H1 (cell line): Measurements from ENCODE around the gene SH2D5. TPM values are rescaled to one million over a fixed set of nuclear protein-coding genes. Genes with fewer than 3 reads are reported as not detected.

ENCODE experiments used
- CTCF ChIA-PET: fragments of 300-600 bp; sonication (Branson Sonifier 250); formaldehyde crosslinking; loops from one replicate; lab custom pipeline; 2021; ENCODE audit not compliant: partially characterized antibody; lab: Charles Lee
- POLR2A ChIA-PET: fragments of 300-600 bp; sonication (Branson Sonifier 250); formaldehyde crosslinking; loops from one replicate; lab custom pipeline; 2021; ENCODE audit warnings: inconsistent platforms; ENCODE audit not compliant: partially characterized antibody; lab: Charles Lee
- DNase-seq, 2 experiments: peaks; one replicate each; pipeline versions ENCODE4 v3.0.0 to v3.0.0-alpha.2; 2010 to 2022; ENCODE audit warnings: low spot score in 2 of 2, low read depth in 1 of 2, mixed read lengths in 1 of 2
- FAIRE-seq: peaks from 2 replicates; lab custom pipeline; 2011; peaks lifted over from hg19 to GRCh38; lab: Jason Lieb, UNC
- H2AFZ ChIP-seq: 2 replicates; pipeline ENCODE4 v1.8.1; 2012; ENCODE audit warnings: low read length, inconsistent platforms
- H2AK5ac ChIP-seq: 2 replicates; pipeline ENCODE4 v1.6.1; 2013; ENCODE audit warnings: low read depth, low read length
- H2BK120ac ChIP-seq: replicated peaks from 2 replicates; pipeline ENCODE3; 2013; ENCODE audit warnings: low read depth, low read length, inconsistent platforms
- H2BK12ac ChIP-seq: 2 replicates; pipeline ENCODE4 v1.6.1; 2013; ENCODE audit warnings: low read depth, low read length
- H2BK15ac ChIP-seq: 2 replicates; pipeline ENCODE4 v1.6.1; 2013; ENCODE audit warnings: low read length
- H2BK20ac ChIP-seq: 2 replicates; pipeline ENCODE4 v1.6.1; 2013; ENCODE audit warnings: low read length
- H2BK5ac ChIP-seq: 2 replicates; pipeline ENCODE4 v1.6.1; 2013; ENCODE audit warnings: low read depth, low read length
- H3K14ac ChIP-seq: 2 replicates; pipeline ENCODE4 v1.6.1; 2013; ENCODE audit warnings: inconsistent platforms; ENCODE audit not compliant: insufficient read length
- H3K18ac ChIP-seq: 2 replicates; pipeline ENCODE4 v1.6.1; 2013; ENCODE audit warnings: low read length; ENCODE audit errors: extremely low read depth
- H3K23ac ChIP-seq: 2 replicates; pipeline ENCODE4 v1.6.1; 2013; ENCODE audit warnings: inconsistent platforms; ENCODE audit not compliant: insufficient read length
- H3K23me2 ChIP-seq: 2 replicates; pipeline ENCODE4 v1.6.1; 2013; ENCODE audit warnings: low read depth, low read length
- H3K27ac ChIP-seq: 2 replicates; pipeline ENCODE4 v1.6.1; 2011; ENCODE audit warnings: low read depth, low read length, inconsistent platforms
- H3K27me3 ChIP-seq, 4 experiments: replicated peaks in 1 of 4; 1 replicate in 1 of 4; 2 replicates in 3 of 4; pipeline versions ENCODE4 v1.6.1 to v1.8.1; 2011 to 2013; ENCODE audit warnings: low read length in 3 of 4, mild to moderate bottlenecking in 3 of 4, inconsistent platforms in 2 of 4, mixed read lengths in 2 of 4, moderate library complexity in 1 of 4; ENCODE audit not compliant: control insufficient read depth in 3 of 4, insufficient read depth in 3 of 4; ENCODE audit errors: extremely low read depth in 1 of 4
- H3K36me3 ChIP-seq, 4 experiments: 2 replicates each; pipeline versions ENCODE4 v1.6.1 to v1.8.1; 2011 to 2013; ENCODE audit warnings: mild to moderate bottlenecking in 4 of 4, low read length in 3 of 4, moderate library complexity in 2 of 4, control low read depth in 1 of 4, inconsistent platforms in 1 of 4; ENCODE audit not compliant: insufficient read depth in 4 of 4, control insufficient read depth in 2 of 4
- H3K4ac ChIP-seq: replicated peaks from 2 replicates; pipeline ENCODE3; 2013; ENCODE audit warnings: low read length, low read depth, mixed read lengths, inconsistent platforms; ENCODE audit not compliant: insufficient read length
- H3K4me1 ChIP-seq, 4 experiments: replicated peaks in 1 of 4; 1 replicate in 1 of 4; 2 replicates in 3 of 4; pipeline versions ENCODE4 v1.6.1 to v1.8.1; 2011 to 2013; ENCODE audit warnings: low read length in 3 of 4, inconsistent platforms in 2 of 4, mixed read lengths in 1 of 4; ENCODE audit not compliant: insufficient read depth in 4 of 4, control insufficient read depth in 3 of 4
- H3K4me2 ChIP-seq, 2 experiments: 2 replicates each; pipeline versions ENCODE4 v1.6.1 to v1.8.1; 2011 to 2013; ENCODE audit warnings: low read depth in 2 of 2, low read length in 2 of 2, control low read depth in 1 of 2, inconsistent platforms in 1 of 2, mild to moderate bottlenecking in 1 of 2; ENCODE audit not compliant: insufficient read depth in 1 of 2
- H3K4me3 ChIP-seq, 4 experiments: fragments of 200-600, 300-600 bp in 1 of 4; sonication (generic), shearing (Covaris generic), sonication (Bioruptor Twin) in 1 of 4; 2 replicates each; pipeline versions ENCODE4 v1.5.1 to v1.8.1; 2011 to 2016; ENCODE audit warnings: low read length in 4 of 4, low read depth in 3 of 4, control low read depth in 2 of 4, inconsistent platforms in 2 of 4, mild to moderate bottlenecking in 2 of 4, mixed read lengths in 1 of 4, moderate library complexity in 1 of 4; ENCODE audit not compliant: insufficient read depth in 2 of 4; ENCODE audit errors: extremely low read depth in 1 of 4
- H3K56ac ChIP-seq: replicated peaks from 2 replicates; pipeline ENCODE3; 2013; ENCODE audit warnings: low read depth, mild to moderate bottlenecking, mixed read lengths, low read length, inconsistent platforms; ENCODE audit not compliant: insufficient read length
- H3K79me1 ChIP-seq: 2 replicates; pipeline ENCODE4 v1.6.1; 2013; ENCODE audit warnings: low read depth, low read length, control low read depth
- H3K79me2 ChIP-seq, 2 experiments: 2 replicates each; pipeline versions ENCODE4 v1.6.1 to v1.8.1; 2012 to 2013; ENCODE audit warnings: low read length in 2 of 2, mild to moderate bottlenecking in 2 of 2, inconsistent platforms in 1 of 2; ENCODE audit not compliant: insufficient read depth in 2 of 2, control insufficient read depth in 1 of 2
- H3K9ac ChIP-seq, 4 experiments: replicated peaks in 1 of 4; 1 replicate in 1 of 4; 2 replicates in 3 of 4; pipeline versions ENCODE4 v1.6.1 to v1.8.1; 2011 to 2013; ENCODE audit warnings: low read depth in 3 of 4, low read length in 3 of 4, control low read depth in 2 of 4, mild to moderate bottlenecking in 2 of 4, moderate library complexity in 2 of 4, inconsistent platforms in 1 of 4; ENCODE audit errors: extremely low read depth in 1 of 4
- H3K9me3 ChIP-seq, 2 experiments: 2 replicates each; pipeline versions ENCODE4 v1.6.1 to v1.8.1; 2012 to 2013; ENCODE audit warnings: mild to moderate bottlenecking in 2 of 2, moderate library complexity in 2 of 2, control low read depth in 1 of 2, inconsistent platforms in 1 of 2, low read depth in 1 of 2, low read length in 1 of 2, mixed read lengths in 1 of 2; ENCODE audit not compliant: insufficient read depth in 2 of 2
- H4K20me1 ChIP-seq, 2 experiments: replicated peaks in 1 of 2; 2 replicates each; pipeline versions ENCODE3 to v1.8.1; 2011 to 2013; ENCODE audit warnings: inconsistent platforms in 2 of 2, low read length in 2 of 2, mild to moderate bottlenecking in 1 of 2; ENCODE audit not compliant: insufficient read depth in 2 of 2, control insufficient read depth in 1 of 2
- H4K5ac ChIP-seq: 2 replicates; pipeline ENCODE4 v1.6.1; 2013; ENCODE audit warnings: low read length, low read depth, mixed read lengths, inconsistent platforms; ENCODE audit not compliant: insufficient read length
- H4K8ac ChIP-seq: 2 replicates; pipeline ENCODE4 v1.8.0; 2013; ENCODE audit warnings: mild to moderate bottlenecking, moderate library complexity, low read length, inconsistent platforms; ENCODE audit not compliant: insufficient read depth; ENCODE audit errors: extremely low read depth
- H4K91ac ChIP-seq: replicated peaks from 2 replicates; pipeline ENCODE3; 2013; ENCODE audit warnings: low read length, mixed read lengths, inconsistent platforms; ENCODE audit not compliant: insufficient read length
- ATF2 ChIP-seq: IDR thresholded peaks from 2 replicates; pipeline ENCODE4 v1.6.1; 2012; ENCODE audit warnings: low read length, inconsistent platforms
- CBX5 ChIP-seq: fragments of 300-800, 300-1000 bp; sonication (generic); IDR thresholded peaks from 2 replicates; pipeline ENCODE4 v1.7.1; 2016; ENCODE audit warnings: antibody characterized with exemption, low read length, low read depth
- CBX8 ChIP-seq: fragments of 300-800, 300-1000 bp; sonication (generic); IDR thresholded peaks from 2 replicates; pipeline ENCODE4 v1.7.1; 2016; ENCODE audit warnings: low read depth, low read length, borderline replicate concordance
- E2F6 ChIP-seq: IDR thresholded peaks from 2 replicates; pipeline ENCODE4 v1.6.1; 2012; ENCODE audit warnings: inconsistent platforms
- NRF1 ChIP-seq: IDR thresholded peaks from 2 replicates; pipeline ENCODE4 v1.6.1; 2011; ENCODE audit warnings: mild to moderate bottlenecking, low read depth, low read length, improper control_type of control experiment
- POLR2A ChIP-seq, 2 experiments: IDR thresholded peaks; 1 replicate in 1 of 2; 2 replicates in 1 of 2; pipeline ENCODE4 v1.6.1; 2011; ENCODE audit warnings: low read depth in 2 of 2, low read length in 2 of 2, mild to moderate bottlenecking in 2 of 2; ENCODE audit errors: control extremely low read depth in 1 of 2
- RXRA ChIP-seq: IDR thresholded peaks from 2 replicates; pipeline ENCODE4 v1.6.1; 2011; ENCODE audit warnings: low read depth, mild to moderate bottlenecking, low read length, moderate library complexity; ENCODE audit not compliant: insufficient read depth
- SUZ12 ChIP-seq: fragments of 200-600 bp; sonication (generic); IDR thresholded peaks from 2 replicates; pipeline ENCODE4 v1.6.1; 2012; ENCODE audit warnings: mild to moderate bottlenecking, inconsistent platforms, low read length, moderate library complexity, mixed read lengths
- TAF7 ChIP-seq: optimal IDR thresholded peaks from 2 replicates; pipeline ENCODE3; 2011; ENCODE audit warnings: low read depth, mild to moderate bottlenecking, inconsistent platforms, low read length, moderate library complexity, borderline replicate concordance
- WGBS, 2 experiments: shearing (Covaris generic) in 1 of 2; methylation state at CpG; one replicate each; pipeline versions ENCODE4 v1.1.6 to v1.1.7; 2013 to 2015; ENCODE audit warnings: low lambda C conversion rate in 2 of 2, mixed read lengths in 2 of 2, inconsistent platforms in 1 of 2, low coverage in 1 of 2, missing lambda C conversion rate in 1 of 2; ENCODE audit not compliant: insufficient replicate concordance in 2 of 2, insufficient coverage in 1 of 2, insufficient read length in 1 of 2; ENCODE audit errors: extremely low coverage in 1 of 2, missing lambda C conversion rate in 1 of 2; 5-methylcytosine and 5-hydroxymethylcytosine counted together
- polyA plus RNA-seq, 7 experiments: library from polyadenylated mRNA; depleted of rRNA in 3 of 7; stranded (reverse) in 5 of 7; unstranded in 2 of 7; fragments of >200 nt in 5 of 7; fragments of 200-250 nt in 2 of 7; gene quantifications; 1 replicate in 5 of 7; 2 replicates in 1 of 7; 4 replicates in 1 of 7; pipeline versions ENCODE4 v1.2.1 to v1.2.3, GENCODE V29; 2011 to 2013; ENCODE audit warnings: missing spikeins in 2 of 7, mixed read lengths in 2 of 7
- total RNA-seq: library from RNA; stranded (reverse); fragmentation: NEBNext Ultra II Directional; extraction: Animal tissue kit (Norgen Biotek cat#: 25700); gene quantifications from 2 replicates; pipeline ENCODE4 v1.2.1, GENCODE V29; 2021

Gene SH2D5
- total and polyA plus RNA-seq, 2 of the 8 experiments (the other 6 are each of a cell fraction or from before 2014, with no cell fraction given) = 13.2 to 18.4 TPM

GRCh38 chr1:20705203-20705755 lies 27.2 kb downstream of the SH2D5 start:
- H4K91ac ChIP-seq = no peak overlapping the region
- WGBS, 2 experiments = 92% methylated on average over 15 of the region's 15 CpGs; no CpG with 5 or more reads in 1 of the 2 experiments
- no peak overlapping the region for H2AFZ ChIP-seq
- no peak overlapping the region for H2BK15ac ChIP-seq
- H3K23me2 ChIP-seq = peaks cover 8% of the 10 kb centered on the region; the same call in 1 of the 2 replicates
- H3K36me3 ChIP-seq = no peaks in the 10 kb centered on the region; a peak in 2 of 8 replicates
- H3K9me3 ChIP-seq = no peaks in the 10 kb centered on the region
- H4K20me1 ChIP-seq = peaks cover 0 to 19% of the 10 kb centered on the region in 2 experiments
- H2BK20ac ChIP-seq = no peak overlapping the region
- H3K23ac ChIP-seq = no peak overlapping the region
- no peak overlapping the region for H3K4ac ChIP-seq
- H3K4me2 ChIP-seq = no peak overlapping the region
- FAIRE-seq (no peak), DNase-seq (no peak)
- ChIA-PET CTCF (interaction anchor here (0.7 to 4.6 kb wide), 4 partner anchors 8 to 131 kb away, joined by 3 to 29 read pairs (median 10); no protein-coding TSS in a partner anchor), POLR2A (interaction anchor here (1.1 kb wide), 1 partner anchor 11 kb away, joined by 4 read pairs; no protein-coding TSS in a partner anchor)
- no peak overlapping the region for H2BK12ac ChIP-seq
- no peak overlapping the region for H2BK120ac ChIP-seq
- no peaks in the 10 kb centered on the region for H3K79me2 ChIP-seq
- no peak overlapping the region for H2BK5ac ChIP-seq
- no peak overlapping the region for H3K4me3 ChIP-seq
- no peaks in the 10 kb centered on the region for H3K27me3 ChIP-seq
- no peak overlapping the region for H3K56ac ChIP-seq
- H3K79me1 ChIP-seq = no peaks in the 10 kb centered on the region
- H3K18ac ChIP-seq = no peak overlapping the region
- no peak overlapping the region for H3K14ac ChIP-seq
- no peak overlapping the region for H4K5ac ChIP-seq
- no peak overlapping the region for H4K8ac ChIP-seq
- H3K4me1 ChIP-seq = no peaks in the 10 kb centered on the region
- no peak overlapping the region for H2AK5ac ChIP-seq
- H3K9ac ChIP-seq = no peak overlapping the region
- H3K27ac ChIP-seq = no peak overlapping the region
- TF ChIP-seq ATF2 (no peak), POLR2A (IDR thresholded peaks at IDR 0.05; ENCODE audit: control extremely low read depth in 1 of 2, low read depth in 2 of 2, low read length in 2 of 2) (no peak), E2F6 (no peak), SUZ12 (no peak), NRF1 (no peak), TAF7 (no peak), CBX5 (no peak), CBX8 (no peak), RXRA (no peak)
